Measurements from ENCODE around the gene PARD6A.
A peak's percentile ranks its signal among the peaks of the same experiment; 100 is the strongest.

The PARD6A gene

GRCh38 chr16:67660564-67661028 is at the start of gene PARD6A:
Gene PARD6A, plus strand, starts transcription at chr16:67660960. Its CDS starts 79 bp downstream, at chr16:67661039.
- peak within 1 kb of the TSS; percentile 76 to 95 (median 91) for H3K27ac Mint-ChIP-seq
- H3K36me3 Mint-ChIP-seq (ENCODE audit: low read depth) = peaks cover 8% of the 10 kb centered on the region
- H3K4me1 Mint-ChIP-seq = no peaks in the 10 kb centered on the region
- H3K27me3 Mint-ChIP-seq (ENCODE audit: low read depth) = peaks cover 3% of the 10 kb centered on the region
- H3K4me3 Mint-ChIP-seq = peak within 1 kb of the TSS; percentile 94 to 98 (median 96)
- TF ChIP-seq CTCF (IDR thresholded peaks at IDR 0.05; ENCODE audit: unreplicated experiment in 3 of 3) = no peak
- H3K9me3 Mint-ChIP-seq = no peaks in the 10 kb centered on the region

GRCh38 chr16:67613808-67614207 is 47.0 kb upstream of the PARD6A start:
- Mint-ChIP-seq H3K36me3 (ENCODE audit: low read depth) (peaks cover 59% of the 10 kb centered on the region), H3K4me1 (no peaks in the 10 kb centered on the region), H3K9me3 (no peaks in the 10 kb centered on the region), H3K27ac (no peak overlapping the region), H3K4me3 (no peak overlapping the region), H3K27me3 (ENCODE audit: low read depth) (no peaks in the 10 kb centered on the region)
- no peak for TF ChIP-seq CTCF (IDR thresholded peaks at IDR 0.05; ENCODE audit: unreplicated experiment in 3 of 3)

GRCh38 chr16:67628216-67628615 is 32.5 kb upstream of the PARD6A start:
- H3K4me3 Mint-ChIP-seq = no peak overlapping the region
- TF ChIP-seq CTCF (IDR thresholded peaks at IDR 0.05; ENCODE audit: unreplicated experiment in 3 of 3) = no peak
- H3K9me3 Mint-ChIP-seq = no peaks in the 10 kb centered on the region
- peak overlapping the region in 1 of 3 experiments; percentile 20 for H3K27ac Mint-ChIP-seq
- H3K27me3 Mint-ChIP-seq (ENCODE audit: low read depth) = no peaks in the 10 kb centered on the region
- peaks cover 65% of the 10 kb centered on the region for H3K36me3 Mint-ChIP-seq (ENCODE audit: low read depth)
- H3K4me1 Mint-ChIP-seq = peaks cover 6% of the 10 kb centered on the region

GRCh38 chr16:67632415-67633172 is 28.2 kb upstream of the PARD6A start:
- Mint-ChIP-seq H3K27ac (peak overlapping the region in 2 of 3 experiments; percentile 19 to 21), H3K9me3 (no peaks in the 10 kb centered on the region), H3K4me3 (no peak overlapping the region), H3K27me3 (ENCODE audit: low read depth) (no peaks in the 10 kb centered on the region), H3K4me1 (peaks cover 6% of the 10 kb centered on the region), H3K36me3 (ENCODE audit: low read depth) (peaks cover 55% of the 10 kb centered on the region)
- TF ChIP-seq CTCF (IDR thresholded peaks at IDR 0.05; ENCODE audit: unreplicated experiment in 3 of 3) = no peak

- no peak overlapping the region for H3K27ac Mint-ChIP-seq
- H3K4me3 Mint-ChIP-seq = no peak overlapping the region
- H3K36me3 Mint-ChIP-seq (ENCODE audit: low read depth) = peaks cover 50% of the 10 kb centered on the region
- H3K27me3 Mint-ChIP-seq (ENCODE audit: low read depth) = no peaks in the 10 kb centered on the region
- H3K9me3 Mint-ChIP-seq = no peaks in the 10 kb centered on the region
- peaks cover 6% of the 10 kb centered on the region for H3K4me1 Mint-ChIP-seq
- TF ChIP-seq CTCF (IDR thresholded peaks at IDR 0.05; ENCODE audit: unreplicated experiment in 3 of 3) = no peak
Observed at GRCh38 chr16:67636713-67637112, 24.0 kb upstream of the PARD6A start.

GRCh38 chr16:67637625-67638024 is 23.1 kb upstream of the PARD6A start:
- Mint-ChIP-seq H3K27ac (no peak overlapping the region), H3K9me3 (no peaks in the 10 kb centered on the region), H3K4me3 (no peak overlapping the region), H3K4me1 (peaks cover under 1% of the 10 kb centered on the region), H3K36me3 (ENCODE audit: low read depth) (peaks cover 43% of the 10 kb centered on the region), H3K27me3 (ENCODE audit: low read depth) (no peaks in the 10 kb centered on the region)
- TF ChIP-seq CTCF (IDR thresholded peaks at IDR 0.05; ENCODE audit: unreplicated experiment in 3 of 3) = no peak

All from nephron (organoid).